ENCODE results near the gene SDR42E1.

DNA sequence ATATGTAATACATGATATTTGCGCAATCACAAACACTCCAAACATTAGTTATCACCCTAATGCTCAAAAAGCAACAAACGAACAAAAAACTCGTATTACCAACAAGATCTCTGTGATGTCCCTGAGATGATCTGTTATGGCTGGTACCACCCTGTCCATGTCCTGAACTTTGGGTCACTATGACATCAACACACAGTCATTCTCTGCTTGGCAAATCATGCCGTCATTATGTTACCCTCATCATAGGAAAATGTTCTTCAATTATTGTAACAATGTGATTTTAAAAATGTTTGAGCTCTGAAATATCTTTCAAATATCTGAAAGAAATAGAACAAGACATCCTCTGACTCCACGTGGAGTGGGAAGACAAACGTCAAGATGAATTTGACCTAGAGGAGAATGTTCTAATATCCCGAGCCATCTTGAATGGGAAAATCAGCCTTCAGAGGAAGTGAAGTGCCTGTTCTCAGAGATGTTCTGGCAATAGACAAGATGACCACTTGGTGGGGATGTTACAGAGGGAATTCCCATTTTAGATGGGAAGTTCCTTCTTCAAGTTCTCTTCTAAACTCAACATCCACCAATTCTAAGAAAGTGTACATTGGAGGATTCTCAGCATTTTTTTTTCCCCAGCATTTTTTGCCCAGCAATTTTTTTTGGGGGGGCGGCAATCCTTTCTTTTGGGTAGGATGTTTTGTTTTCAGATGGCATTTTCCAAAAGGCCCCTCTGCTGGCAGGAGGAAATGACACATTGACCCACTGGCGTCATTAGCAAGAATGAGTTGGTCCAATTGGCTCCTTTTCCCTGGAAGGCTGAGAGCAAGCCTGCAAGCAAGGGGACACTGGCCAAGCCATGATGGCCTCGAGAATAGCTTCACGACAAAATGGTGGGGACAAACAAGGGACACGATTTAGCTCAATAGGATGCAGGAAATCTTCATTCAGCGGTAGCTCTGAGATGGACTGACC lies 20.1 kb upstream of the SDR42E1 start:
- TF ChIP-seq SUZ12 (IDR thresholded peaks at IDR 0.05; ENCODE audit: extremely low read depth, insufficient read depth, insufficient read length) (no peak), YY1 (IDR thresholded peaks at IDR 0.05; ENCODE audit: insufficient read depth, insufficient read length) (no peak), ZNF274 (IDR thresholded peaks at IDR 0.05; ENCODE audit: low read depth, low read length) (no peak)

Data from NT2/D1 (cell line).